ENCODE results near the gene FOXL2NB. TPM values are rescaled to one million over a fixed set of nuclear protein-coding genes. Genes with fewer than 3 reads are reported as not detected.

Gene FOXL2NB
- total RNA-seq, 6 donors from 2014 or later = 0.07 TPM; not detected in 5

DNA sequence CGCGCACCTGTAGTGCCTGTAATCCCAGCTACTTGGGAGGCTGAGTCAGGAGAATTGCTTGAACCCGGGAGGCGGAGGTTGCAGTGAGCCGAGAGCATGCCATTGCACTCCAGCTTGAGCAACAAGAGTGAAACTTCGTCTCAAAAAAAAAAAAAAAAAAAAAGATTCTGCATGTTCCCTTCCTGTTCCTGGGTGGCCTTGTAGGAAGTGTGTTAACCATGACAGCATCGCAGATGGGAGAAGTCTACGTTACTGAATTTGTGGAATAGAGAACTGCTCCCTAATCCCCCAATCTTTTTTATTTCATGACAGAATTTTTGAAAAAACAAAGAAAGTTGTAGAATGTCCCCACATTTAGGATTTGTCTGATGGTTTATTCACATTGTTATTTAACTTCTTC is 45.5 kb upstream of the FOXL2NB start:
- H3K4me3 ChIP-seq = no peak overlapping the region
- WGBS, 2 donors = 59 to 67% methylated on average over 8 of the region's 8 CpGs
- TF ChIP-seq POLR2AphosphoS5 (IDR thresholded peaks at IDR 0.05) (no peak), EP300 (IDR thresholded peaks at IDR 0.05) (no peak), POLR2A (IDR thresholded peaks at IDR 0.05) (no peak)
- TF ChIP-seq, protein P1, sequence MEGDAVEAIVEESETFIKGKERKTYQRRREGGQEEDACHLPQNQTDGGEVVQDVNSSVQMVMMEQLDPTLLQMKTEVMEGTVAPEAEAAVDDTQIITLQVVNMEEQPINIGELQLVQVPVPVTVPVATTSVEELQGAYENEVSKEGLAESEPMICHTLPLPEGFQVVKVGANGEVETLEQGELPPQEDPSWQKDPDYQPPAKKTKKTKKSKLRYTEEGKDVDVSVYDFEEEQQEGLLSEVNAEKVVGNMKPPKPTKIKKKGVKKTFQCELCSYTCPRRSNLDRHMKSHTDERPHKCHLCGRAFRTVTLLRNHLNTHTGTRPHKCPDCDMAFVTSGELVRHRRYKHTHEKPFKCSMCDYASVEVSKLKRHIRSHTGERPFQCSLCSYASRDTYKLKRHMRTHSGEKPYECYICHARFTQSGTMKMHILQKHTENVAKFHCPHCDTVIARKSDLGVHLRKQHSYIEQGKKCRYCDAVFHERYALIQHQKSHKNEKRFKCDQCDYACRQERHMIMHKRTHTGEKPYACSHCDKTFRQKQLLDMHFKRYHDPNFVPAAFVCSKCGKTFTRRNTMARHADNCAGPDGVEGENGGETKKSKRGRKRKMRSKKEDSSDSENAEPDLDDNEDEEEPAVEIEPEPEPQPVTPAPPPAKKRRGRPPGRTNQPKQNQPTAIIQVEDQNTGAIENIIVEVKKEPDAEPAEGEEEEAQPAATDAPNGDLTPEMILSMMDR (IDR thresholded peaks at IDR 0.05) = no peak
- no peak for DNase-seq
- H3K27me3 ChIP-seq = no peaks in the 10 kb centered on the region
- H3K9me3 ChIP-seq = no peaks in the 10 kb centered on the region
- no peak overlapping the region for H3K27ac ChIP-seq
- peaks cover 0 to 10% (median 0%) of the 10 kb centered on the region in 4 donors for H3K4me1 ChIP-seq
- H3K36me3 ChIP-seq = no peaks in the 10 kb centered on the region
- peak in 1 of 2 donors; percentile 58 for ATAC-seq (ENCODE audit: low FRiP score in 2 of 2)

DNA sequence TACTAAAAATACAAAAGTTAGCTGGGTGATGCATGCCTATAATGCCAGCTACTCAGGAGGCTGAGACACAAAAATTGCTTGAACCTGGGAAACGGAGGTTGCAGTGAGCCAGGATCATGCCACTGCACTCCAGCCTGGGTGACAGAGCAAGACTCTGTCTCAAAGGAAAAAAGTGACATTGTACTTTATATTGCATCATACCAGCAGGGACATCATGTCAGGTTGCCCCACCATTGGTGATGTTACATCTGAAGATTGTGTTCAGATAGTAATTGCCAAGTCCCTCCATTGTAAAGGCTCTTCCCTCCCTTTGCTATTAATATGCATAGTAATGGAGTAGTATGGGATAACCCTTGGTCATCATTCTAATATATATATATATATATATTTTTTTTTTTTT is 44.8 kb upstream of the FOXL2NB start:
- no peaks in the 10 kb centered on the region for H3K9me3 ChIP-seq
- DNase-seq (no peak), ATAC-seq (ENCODE audit: low FRiP score in 2 of 2) (no peak)
- TF ChIP-seq, protein P1 (IDR thresholded peaks at IDR 0.05) = no peak
- TF ChIP-seq POLR2AphosphoS5 (IDR thresholded peaks at IDR 0.05) (no peak), POLR2A (IDR thresholded peaks at IDR 0.05) (no peak), EP300 (IDR thresholded peaks at IDR 0.05) (no peak)
- H3K4me1 ChIP-seq = peaks cover 0 to 10% (median 0%) of the 10 kb centered on the region in 4 donors
- WGBS, 2 donors = 81 to 91% methylated on average over 1 of the region's 1 CpG
- H3K27me3 ChIP-seq = no peaks in the 10 kb centered on the region
- H3K27ac ChIP-seq = no peak overlapping the region
- H3K4me3 ChIP-seq = no peak overlapping the region
- no peaks in the 10 kb centered on the region for H3K36me3 ChIP-seq

DNA sequence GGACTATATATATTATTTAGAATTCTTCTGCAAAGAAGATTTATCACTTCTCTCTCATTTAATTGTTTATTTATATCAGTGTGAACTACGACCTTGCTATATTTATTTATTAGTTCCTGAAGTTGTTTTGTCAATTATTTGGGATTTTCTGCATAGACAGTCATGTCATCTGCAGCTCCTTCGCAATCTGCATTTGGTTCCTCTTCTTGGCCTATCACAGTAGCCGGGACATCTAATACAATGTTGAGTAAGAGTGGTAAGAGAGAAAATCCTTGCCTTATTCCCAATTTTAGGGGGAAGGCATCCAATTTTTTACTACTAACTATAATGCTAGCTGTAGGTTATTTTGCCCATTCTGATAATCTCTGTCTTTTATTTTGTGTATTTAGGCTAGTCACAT is 39.5 kb upstream of the FOXL2NB start:
- Histone ChIP-seq H3K9me3 (no peaks in the 10 kb centered on the region), H3K27me3 (no peaks in the 10 kb centered on the region), H3K36me3 (no peaks in the 10 kb centered on the region), H3K4me1 (no peaks in the 10 kb centered on the region), H3K27ac (no peak overlapping the region), H3K4me3 (no peak overlapping the region)
- ATAC-seq (ENCODE audit: low FRiP score in 2 of 2) (no peak), DNase-seq (peak in 1 of 2 donors; percentile 30)
- TF ChIP-seq, protein P1 (IDR thresholded peaks at IDR 0.05) = no peak
- TF ChIP-seq POLR2A (IDR thresholded peaks at IDR 0.05) (no peak), EP300 (IDR thresholded peaks at IDR 0.05) (no peak), POLR2AphosphoS5 (IDR thresholded peaks at IDR 0.05) (no peak)
- 61 to 69% methylated on average over 3 of the region's 3 CpGs for WGBS, 2 donors

GRCh38 chr3:138908846-138909245 is 38.2 kb upstream of the FOXL2NB start:
- no peaks in the 10 kb centered on the region for H3K27me3 ChIP-seq
- DNase-seq (no peak), ATAC-seq (ENCODE audit: low FRiP score in 2 of 2) (no peak)
- no peaks in the 10 kb centered on the region for H3K4me1 ChIP-seq
- no peaks in the 10 kb centered on the region for H3K9me3 ChIP-seq
- H3K36me3 ChIP-seq = no peaks in the 10 kb centered on the region
- WGBS, 2 donors = 84 to 86% methylated on average over 5 of the region's 5 CpGs
- H3K4me3 ChIP-seq = no peak overlapping the region
- H3K27ac ChIP-seq = no peak overlapping the region
- TF ChIP-seq POLR2AphosphoS5 (IDR thresholded peaks at IDR 0.05) = no peak
- TF ChIP-seq POLR2A (IDR thresholded peaks at IDR 0.05) = no peak
- no peak for TF ChIP-seq EP300 (IDR thresholded peaks at IDR 0.05)
- TF ChIP-seq, protein P1 (IDR thresholded peaks at IDR 0.05) = no peak

- TF ChIP-seq POLR2AphosphoS5 (IDR thresholded peaks at IDR 0.05) = no peak
- TF ChIP-seq, protein P1 (IDR thresholded peaks at IDR 0.05) = no peak
- TF ChIP-seq EP300 (IDR thresholded peaks at IDR 0.05) = no peak
- no peak for TF ChIP-seq POLR2A (IDR thresholded peaks at IDR 0.05)
- Histone ChIP-seq H3K27me3 (no peaks in the 10 kb centered on the region), H3K9me3 (no peaks in the 10 kb centered on the region), H3K4me1 (peaks cover 0 to 5% (median 2%) of the 10 kb centered on the region in 4 donors), H3K36me3 (no peaks in the 10 kb centered on the region), H3K27ac (no peak overlapping the region), H3K4me3 (no peak overlapping the region)
- no peak for ATAC-seq (ENCODE audit: low FRiP score in 2 of 2)
- no peak for DNase-seq
Observed at GRCh38 chr3:138909904-138910303, 37.1 kb upstream of the FOXL2NB start.

All from upper lobe of left lung (tissue), 6 donors.